ENCODE data around the gene MEF2D. TPM values are rescaled to one million over a fixed set of nuclear protein-coding genes. Genes with fewer than 3 reads are reported as not detected.

Gene MEF2D
- total RNA-seq, 2 donors from 2014 or later, result 76.1 to 101 TPM

Other genes with a start within 250 kb of the MEF2D start
- 10 to 100 TPM; 57.8 to 72.7 TPM for gene SMG5, start 217.9 kb downstream of the MEF2D start, total RNA-seq
- gene TMEM79, start 216.4 kb downstream of the MEF2D start, total RNA-seq, result 1 to 10 TPM in 1 of 2 donors, under 1 TPM in 1; 0.56 to 5.0 TPM
- 10 to 100 TPM; 27.7 to 60.1 TPM for gene GLMP, start 205.1 kb downstream of the MEF2D start, total RNA-seq
- not detected for gene VHLL, start 201.5 kb downstream of the MEF2D start, total RNA-seq
- 100 to 1,000 TPM; 104 to 106 TPM for gene CCT3, start 162.5 kb downstream of the MEF2D start, total RNA-seq
- gene TSACC, start 162.2 kb downstream of the MEF2D start, total RNA-seq, result not detected
- gene RHBG, start 131.6 kb downstream of the MEF2D start, total RNA-seq, result not detected
- gene IQGAP3, start 71.8 kb upstream of the MEF2D start, total RNA-seq, result 1 to 10 TPM; 2.2 to 3.5 TPM
- gene TTC24, start 78.9 kb upstream of the MEF2D start, total RNA-seq, result not detected
- gene NAXE, start 91.0 kb upstream of the MEF2D start, total RNA-seq, result 10 to 100 TPM; 38.3 to 66.5 TPM
- 10 to 100 TPM in 1 of 2 donors, 1 to 10 TPM in 1; 8.1 to 69.3 TPM for gene GPATCH4, start 100.7 kb upstream of the MEF2D start, total RNA-seq
- gene HAPLN2, start 118.6 kb upstream of the MEF2D start, total RNA-seq, result 1 to 10 TPM in 1 of 2 donors, not detected in 1; 1.2 TPM
- gene BCAN, start 141.3 kb upstream of the MEF2D start, total RNA-seq, result under 1 TPM; 0.54 to 0.99 TPM
- gene NES, start 176.6 kb upstream of the MEF2D start, total RNA-seq, result 10 to 100 TPM; 30.6 to 30.9 TPM
- 1 to 10 TPM; 1.3 to 7.0 TPM for gene CRABP2, start 204.8 kb upstream of the MEF2D start, total RNA-seq
- 10 to 100 TPM; 15.2 to 17.9 TPM for gene METTL25B, start 227.7 kb upstream of the MEF2D start, total RNA-seq
- 10 to 100 TPM; 15.0 to 19.8 TPM for gene ISG20L2, start 228.0 kb upstream of the MEF2D start, total RNA-seq
- 10 to 100 TPM; 22.6 to 35.6 TPM for gene MRPL24, start 240.3 kb upstream of the MEF2D start, total RNA-seq

All from thoracic aorta (tissue), 2 donors.